Mesothelial cell of epicardium (in vitro differentiated cells): Measurements from ENCODE around the gene TEN1. TPM values are rescaled to one million over a fixed set of nuclear protein-coding genes. Genes with fewer than 3 reads are reported as not detected.
"Not testable (repeated sequence)": the region's sequence is repeated elsewhere in the genome, so short reads cannot be mapped to it uniquely, and the experiment has no call there.

ENCODE experiments used
- DNase-seq, 2 experiments: peaks; one replicate each; pipeline ENCODE4 v3.0.0; 2021; ENCODE audit warnings: low spot score in 2 of 2; ENCODE audit not compliant: unreplicated experiment in 2 of 2
- H3K27ac Mint-ChIP-seq: 2 replicates; pipeline ENCODE4 v1.8.0; 2021; ENCODE audit warnings: mixed read lengths
- H3K27me3 Mint-ChIP-seq: 2 replicates; pipeline ENCODE4 v1.8.0; 2021; ENCODE audit warnings: low read depth, mixed read lengths
- H3K36me3 Mint-ChIP-seq: 2 replicates; pipeline ENCODE4 v1.8.0; 2021; ENCODE audit warnings: mixed read lengths
- H3K4me1 Mint-ChIP-seq: 2 replicates; pipeline ENCODE4 v1.8.0; 2021; ENCODE audit warnings: mixed read lengths
- H3K4me3 Mint-ChIP-seq: 2 replicates; pipeline ENCODE4 v1.8.0; 2021; ENCODE audit warnings: mild to moderate bottlenecking, moderate library complexity, mixed read lengths
- H3K9me3 Mint-ChIP-seq: 2 replicates; pipeline ENCODE4 v1.8.0; 2021; ENCODE audit warnings: mixed read lengths
- total RNA-seq: library from RNA; stranded (reverse); gene quantifications from 3 replicates; pipeline ENCODE4 v1.2.1, GENCODE V29; 2021
- TF ChIP-seq, protein P1 (sequence below): fragments of 200-600 bp; sonication (generic); IDR thresholded peaks from one replicate; pipeline ENCODE4 v1.5.0; 2021; ENCODE audit warnings: antibody characterized with exemption; ENCODE audit not compliant: unreplicated experiment

Gene TEN1
- total RNA-seq, 1 donor from 2014 or later: 35.5 TPM

DNA sequence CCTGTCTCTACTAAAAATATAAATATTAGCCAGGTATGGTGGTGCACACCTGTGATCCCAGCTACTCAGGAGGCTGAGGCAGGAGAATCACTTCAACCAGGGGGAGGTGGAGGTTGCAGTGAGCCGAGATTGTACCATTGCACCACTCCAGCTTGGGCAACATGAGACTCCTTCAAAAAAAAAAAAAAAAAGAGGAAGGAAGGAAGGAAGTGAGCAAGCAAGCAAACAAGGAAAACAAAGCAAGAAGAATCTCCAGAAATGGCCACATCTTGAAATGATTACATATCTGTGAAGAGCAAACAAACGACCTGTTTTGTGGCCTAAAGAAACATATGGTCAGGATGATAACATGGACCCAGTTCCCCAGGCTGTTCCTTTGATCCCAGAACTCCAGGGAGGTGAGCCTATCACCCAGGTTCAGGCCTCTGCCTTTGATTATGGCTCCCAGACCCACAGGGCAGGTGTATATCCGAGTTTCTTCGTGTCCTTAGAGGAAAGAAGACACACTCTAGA lies 9.0 kb upstream of the TEN1 start:
- H3K4me1 Mint-ChIP-seq: peaks cover 2% of the 10 kb centered on the region
- H3K9me3 Mint-ChIP-seq: no peaks in the 10 kb centered on the region
- TF ChIP-seq, protein P1, sequence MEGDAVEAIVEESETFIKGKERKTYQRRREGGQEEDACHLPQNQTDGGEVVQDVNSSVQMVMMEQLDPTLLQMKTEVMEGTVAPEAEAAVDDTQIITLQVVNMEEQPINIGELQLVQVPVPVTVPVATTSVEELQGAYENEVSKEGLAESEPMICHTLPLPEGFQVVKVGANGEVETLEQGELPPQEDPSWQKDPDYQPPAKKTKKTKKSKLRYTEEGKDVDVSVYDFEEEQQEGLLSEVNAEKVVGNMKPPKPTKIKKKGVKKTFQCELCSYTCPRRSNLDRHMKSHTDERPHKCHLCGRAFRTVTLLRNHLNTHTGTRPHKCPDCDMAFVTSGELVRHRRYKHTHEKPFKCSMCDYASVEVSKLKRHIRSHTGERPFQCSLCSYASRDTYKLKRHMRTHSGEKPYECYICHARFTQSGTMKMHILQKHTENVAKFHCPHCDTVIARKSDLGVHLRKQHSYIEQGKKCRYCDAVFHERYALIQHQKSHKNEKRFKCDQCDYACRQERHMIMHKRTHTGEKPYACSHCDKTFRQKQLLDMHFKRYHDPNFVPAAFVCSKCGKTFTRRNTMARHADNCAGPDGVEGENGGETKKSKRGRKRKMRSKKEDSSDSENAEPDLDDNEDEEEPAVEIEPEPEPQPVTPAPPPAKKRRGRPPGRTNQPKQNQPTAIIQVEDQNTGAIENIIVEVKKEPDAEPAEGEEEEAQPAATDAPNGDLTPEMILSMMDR: no peak
- no peak overlapping the region for H3K4me3 Mint-ChIP-seq
- peaks cover 33% of the 10 kb centered on the region for H3K36me3 Mint-ChIP-seq
- no peak overlapping the region for H3K27ac Mint-ChIP-seq
- no peaks in the 10 kb centered on the region for H3K27me3 Mint-ChIP-seq
- no peak for DNase-seq

DNA sequence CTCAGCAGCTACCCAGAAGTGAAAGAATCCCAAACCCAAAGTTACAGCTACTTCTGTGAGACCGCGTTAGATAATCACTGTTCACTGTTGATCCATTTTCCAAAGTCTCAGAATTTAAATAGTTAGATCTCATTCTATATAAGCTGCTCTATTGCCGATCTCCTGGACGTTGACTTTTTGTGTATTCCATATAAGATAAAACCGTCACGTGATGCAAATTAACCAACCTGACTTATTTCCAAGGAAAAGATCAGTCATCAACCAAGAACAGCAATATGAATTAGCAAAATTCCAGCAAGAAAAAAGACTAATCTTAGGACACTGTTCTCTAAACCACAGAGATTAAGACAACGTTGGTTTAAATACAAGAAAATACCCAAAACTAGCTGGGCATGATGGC lies 8.4 kb upstream of the TEN1 start:
- Mint-ChIP-seq H3K9me3 (no peaks in the 10 kb centered on the region), H3K27ac (no peak overlapping the region), H3K4me1 (peaks cover 3% of the 10 kb centered on the region), H3K4me3 (no peak overlapping the region), H3K27me3 (no peaks in the 10 kb centered on the region), H3K36me3 (peaks cover 29% of the 10 kb centered on the region)
- no peak for DNase-seq
- TF ChIP-seq, protein P1: no peak

DNA sequence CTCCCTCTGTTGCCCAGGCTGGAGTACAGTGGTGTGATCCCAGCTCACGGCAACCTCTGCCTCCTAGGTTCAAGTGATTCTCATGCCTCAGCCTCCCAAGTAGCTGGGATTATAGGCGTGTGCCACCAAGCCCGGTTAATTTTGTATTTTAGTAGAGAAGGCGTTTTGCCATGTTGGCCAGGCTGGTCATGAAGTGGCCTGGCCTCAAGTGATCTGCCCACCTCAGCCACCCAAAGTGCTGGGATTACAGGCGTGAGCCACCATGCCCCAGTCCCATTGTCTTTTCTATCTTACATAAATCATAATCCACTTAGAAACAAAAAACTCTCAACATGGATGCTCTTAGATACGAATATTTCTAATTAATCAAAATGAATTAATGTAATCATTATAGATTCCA lies 3.9 kb upstream of the TEN1 start:
- H3K27ac Mint-ChIP-seq, H3K27me3 Mint-ChIP-seq, H3K9me3 Mint-ChIP-seq, DNase-seq, H3K4me3 Mint-ChIP-seq: not testable (repeated sequence)
- Mint-ChIP-seq H3K36me3 (peaks cover 33% of the 10 kb centered on the region), H3K4me1 (peaks cover 35% of the 10 kb centered on the region)

DNA sequence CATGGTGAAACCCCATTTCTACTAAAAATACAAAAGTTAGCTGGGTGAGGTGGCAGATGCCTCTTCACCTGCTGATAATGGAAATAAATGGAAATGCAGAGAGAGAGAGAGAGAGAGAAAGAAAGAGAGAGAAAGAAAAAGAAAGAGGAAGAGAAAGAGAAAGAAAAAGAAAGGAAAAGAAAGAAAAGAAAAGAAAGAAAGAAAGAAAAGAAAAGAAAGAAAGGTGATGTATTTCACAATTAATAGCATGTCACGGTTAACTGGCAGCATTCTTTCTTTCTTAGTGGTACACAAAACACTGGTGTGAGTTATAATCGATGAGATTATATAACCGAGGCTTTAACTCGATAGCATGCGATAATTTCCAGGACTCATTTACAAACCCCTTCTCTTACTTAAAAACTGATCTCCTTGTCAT lies 3.3 kb upstream of the TEN1 start:
- Mint-ChIP-seq H3K9me3 (no peaks in the 10 kb centered on the region), H3K27me3 (no peaks in the 10 kb centered on the region), H3K36me3 (peaks cover 30% of the 10 kb centered on the region), H3K27ac (peak overlapping the region; percentile 82), H3K4me3 (peak overlapping the region; percentile 40), H3K4me1 (peaks cover 40% of the 10 kb centered on the region)
- DNase-seq: no peak
- TF ChIP-seq, protein P1: no peak

DNA sequence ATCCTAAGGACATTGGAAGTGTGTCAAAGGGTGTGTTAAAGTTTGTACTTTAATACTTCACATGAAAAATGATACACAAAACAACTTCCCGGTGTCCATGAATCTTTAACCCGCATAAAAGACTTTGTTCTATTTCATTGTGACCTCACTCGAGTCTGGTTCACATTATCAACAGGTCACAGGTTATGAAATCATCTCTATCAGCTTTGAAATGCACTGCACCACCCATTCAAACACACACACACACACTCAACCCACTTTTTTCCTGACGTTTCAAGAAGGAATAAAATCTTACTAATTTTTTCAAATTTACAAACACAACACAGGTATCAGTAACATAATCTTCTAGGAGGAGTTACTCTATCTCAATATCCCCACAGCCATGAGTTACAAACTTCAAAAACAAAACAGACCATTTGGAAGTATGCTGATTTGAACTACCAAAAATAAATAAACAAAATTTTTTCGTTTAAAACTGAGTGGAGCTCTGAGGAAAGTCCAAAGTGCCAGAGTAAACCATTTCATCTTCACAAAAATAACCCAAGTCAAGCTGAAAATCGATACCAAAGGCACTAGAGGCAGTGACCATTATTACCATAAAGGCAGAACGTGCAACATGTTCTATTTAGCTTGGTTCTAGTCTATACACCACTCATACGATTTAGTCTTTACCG lies 2.7 kb upstream of the TEN1 start:
- Mint-ChIP-seq H3K27me3 (no peaks in the 10 kb centered on the region), H3K27ac (peak overlapping the region; percentile 82)

DNA sequence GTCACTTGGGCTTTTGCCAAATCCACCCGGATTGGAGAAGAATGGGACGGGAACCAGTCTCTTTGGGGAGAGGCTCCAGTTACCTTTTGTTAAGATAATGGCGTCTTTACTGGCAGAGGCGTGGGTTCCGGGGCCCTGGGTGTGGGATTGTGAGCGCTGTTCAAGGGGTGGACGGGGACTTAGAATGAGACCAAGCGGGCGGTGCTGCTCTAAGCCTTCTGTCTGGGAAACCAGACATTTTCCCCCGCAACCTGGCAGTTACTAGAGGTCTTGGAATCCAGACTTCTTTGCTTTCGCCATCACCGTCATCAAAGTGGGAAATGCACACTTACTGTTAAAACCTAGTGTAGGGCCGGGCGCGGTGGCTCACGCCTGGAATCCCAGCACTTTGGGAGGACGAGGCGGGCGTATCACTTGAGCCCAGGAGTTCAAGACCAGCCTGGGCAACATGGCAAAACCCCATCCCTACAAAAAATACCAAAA lies 706 bp downstream of the TEN1 start:
- TF ChIP-seq, protein P1: no peak
- Mint-ChIP-seq H3K27ac (peak overlapping the region; percentile 100), H3K4me1 (peaks cover 76% of the 10 kb centered on the region), H3K9me3 (no peaks in the 10 kb centered on the region), H3K36me3 (peaks cover 13% of the 10 kb centered on the region), H3K4me3 (peak overlapping the region; percentile 80), H3K27me3 (no peaks in the 10 kb centered on the region)
- DNase-seq: no peak

More for the DNA sequence above, 2.7 kb upstream of the TEN1 start:
- no peak for DNase-seq
- H3K4me3 Mint-ChIP-seq: peak overlapping the region; percentile 40
- peaks cover 46% of the 10 kb centered on the region for H3K4me1 Mint-ChIP-seq
- TF ChIP-seq, protein P1: no peak
- no peaks in the 10 kb centered on the region for H3K9me3 Mint-ChIP-seq
- peaks cover 28% of the 10 kb centered on the region for H3K36me3 Mint-ChIP-seq
